ENCODE data around the gene FOXB2.
A peak's percentile ranks its signal among the peaks of the same experiment; 100 is the strongest.

Gene FOXB2

DNA sequence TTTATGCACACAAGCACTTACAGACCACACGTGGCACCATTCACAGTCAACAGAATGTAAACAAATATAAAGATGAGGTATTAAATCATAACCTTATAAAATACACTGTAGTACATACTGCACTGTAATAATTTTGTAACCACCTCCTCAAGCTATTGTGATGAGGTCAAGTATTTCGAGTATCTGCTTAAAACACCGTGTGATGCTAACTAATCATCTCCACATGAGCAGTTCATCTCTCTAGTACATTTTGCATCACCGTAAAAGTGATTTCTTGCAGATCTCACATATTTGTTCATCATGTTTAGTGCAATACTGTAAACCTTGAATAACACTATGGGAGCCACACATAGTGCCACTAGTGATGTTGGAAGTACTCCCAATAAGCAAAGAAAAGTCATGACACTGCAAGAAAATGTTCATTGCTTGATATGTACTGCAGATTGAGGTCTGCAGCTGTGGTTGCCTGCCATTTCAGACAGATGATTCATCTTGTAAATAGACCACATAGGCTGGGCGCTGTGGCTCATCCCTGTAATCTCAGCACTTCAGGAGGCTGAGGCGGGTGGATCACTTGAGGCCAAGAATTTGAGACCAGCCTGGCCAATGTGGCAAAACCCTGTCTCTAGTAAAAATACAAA is 44.3 kb downstream of the FOXB2 start:
- FAIRE-seq (peak; percentile 96), DNase-seq (ENCODE audit: low spot score) (peak; percentile 83)

- DNase-seq (ENCODE audit: low spot score) (no peak), FAIRE-seq (no peak)
Measured at GRCh38 chr9:77066388-77066787, 46.9 kb downstream of the FOXB2 start.
